Panc1 (cell line): Measurements from ENCODE around the gene RAB3IL1.

Experiments used
- POLR2AphosphoS5 ChIP-seq: IDR thresholded peaks from 2 replicates; pipeline ENCODE4 v1.6.1; 2012; ENCODE audit warnings: mild to moderate bottlenecking, low read depth, low read length, moderate library complexity
- TF ChIP-seq, protein P1 (sequence below): fragments of 450-650 bp; IDR thresholded peaks from 2 replicates; pipeline ENCODE4 v1.5.1; 2017; ENCODE audit warnings: mild to moderate bottlenecking

DNA sequence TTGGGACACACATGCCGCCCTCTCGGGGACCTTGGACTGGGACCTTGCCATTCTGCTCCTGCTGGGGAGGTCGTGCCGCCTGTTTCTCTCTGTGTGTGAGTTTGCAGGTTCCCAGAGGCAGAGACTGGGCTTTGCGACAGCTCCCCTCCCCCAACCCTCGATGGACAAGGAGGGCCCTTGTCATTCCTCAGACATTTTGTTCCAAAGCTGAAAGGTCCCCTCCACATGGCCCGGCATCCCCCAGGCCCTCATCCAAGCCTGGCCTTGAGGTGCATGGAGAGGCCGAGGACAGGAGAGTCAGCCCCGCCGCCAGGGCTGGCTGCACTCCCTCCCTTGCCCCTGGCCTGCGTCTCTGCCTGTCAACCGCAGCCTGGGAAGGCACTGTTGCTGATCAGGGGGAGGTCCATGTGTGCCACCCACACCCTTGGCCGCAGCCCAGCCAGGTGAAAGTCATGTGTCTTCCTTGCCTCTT, 63.6 kb downstream of the RAB3IL1 start:
- TF ChIP-seq, protein P1, sequence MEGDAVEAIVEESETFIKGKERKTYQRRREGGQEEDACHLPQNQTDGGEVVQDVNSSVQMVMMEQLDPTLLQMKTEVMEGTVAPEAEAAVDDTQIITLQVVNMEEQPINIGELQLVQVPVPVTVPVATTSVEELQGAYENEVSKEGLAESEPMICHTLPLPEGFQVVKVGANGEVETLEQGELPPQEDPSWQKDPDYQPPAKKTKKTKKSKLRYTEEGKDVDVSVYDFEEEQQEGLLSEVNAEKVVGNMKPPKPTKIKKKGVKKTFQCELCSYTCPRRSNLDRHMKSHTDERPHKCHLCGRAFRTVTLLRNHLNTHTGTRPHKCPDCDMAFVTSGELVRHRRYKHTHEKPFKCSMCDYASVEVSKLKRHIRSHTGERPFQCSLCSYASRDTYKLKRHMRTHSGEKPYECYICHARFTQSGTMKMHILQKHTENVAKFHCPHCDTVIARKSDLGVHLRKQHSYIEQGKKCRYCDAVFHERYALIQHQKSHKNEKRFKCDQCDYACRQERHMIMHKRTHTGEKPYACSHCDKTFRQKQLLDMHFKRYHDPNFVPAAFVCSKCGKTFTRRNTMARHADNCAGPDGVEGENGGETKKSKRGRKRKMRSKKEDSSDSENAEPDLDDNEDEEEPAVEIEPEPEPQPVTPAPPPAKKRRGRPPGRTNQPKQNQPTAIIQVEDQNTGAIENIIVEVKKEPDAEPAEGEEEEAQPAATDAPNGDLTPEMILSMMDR = no peak
- no peak for TF ChIP-seq POLR2AphosphoS5
